IgD-negative memory B cell (primary cell): ENCODE measurements around the gene CAMK2B. TPM values are rescaled to one million over a fixed set of nuclear protein-coding genes. Genes with fewer than 3 reads are reported as not detected.

Experiments
- H3K27ac Mint-ChIP-seq, 3 donors: one replicate each; pipeline ENCODE4 v1.8.0; 2020 to 2022; ENCODE audit warnings: mild to moderate bottlenecking in 3 of 3, mixed read lengths in 3 of 3, moderate library complexity in 1 of 3
- H3K27me3 Mint-ChIP-seq: one replicate; pipeline ENCODE4 v1.8.0; 2021; ENCODE audit warnings: mixed read lengths
- H3K36me3 Mint-ChIP-seq: one replicate; pipeline ENCODE4 v1.8.0; 2020; ENCODE audit warnings: mild to moderate bottlenecking, mixed read lengths
- H3K4me1 Mint-ChIP-seq, 3 donors: one replicate each; pipeline ENCODE4 v1.8.0; 2020 to 2022; ENCODE audit warnings: mixed read lengths in 3 of 3, mild to moderate bottlenecking in 1 of 3
- H3K4me3 Mint-ChIP-seq, 4 donors: one replicate each; pipeline ENCODE4 v1.8.0; 2020 to 2022; ENCODE audit warnings: mild to moderate bottlenecking in 4 of 4, mixed read lengths in 4 of 4, moderate library complexity in 3 of 4
- H3K9me3 Mint-ChIP-seq, 3 donors: one replicate each; pipeline ENCODE4 v1.8.0; 2020 to 2021; ENCODE audit warnings: mixed read lengths in 3 of 3, mild to moderate bottlenecking in 1 of 3
- polyA plus RNA-seq: library from polyadenylated mRNA; unstranded; fragments of 300-500 nt; fragmentation: Illumina TruSeq; gene quantifications from one replicate; pipeline ENCODE4 v1.2.3, GENCODE V29; 2021

Gene CAMK2B
- polyA plus RNA-seq, 1 donor from 2014 or later: not detected

GRCh38 chr7:44309271-44310091 is 15.9 kb downstream of the CAMK2B start:
- Mint-ChIP-seq H3K27me3 (peaks cover 12% of the 10 kb centered on the region), H3K4me1 (peaks cover 5 to 8% (median 5%) of the 10 kb centered on the region in 3 donors), H3K27ac (no peak overlapping the region)

GRCh38 chr7:44308596-44309270 is 16.7 kb downstream of the CAMK2B start:
- H3K36me3 Mint-ChIP-seq: no peaks in the 10 kb centered on the region
- no peak overlapping the region for H3K27ac Mint-ChIP-seq
- H3K4me1 Mint-ChIP-seq: peaks cover 5 to 8% (median 5%) of the 10 kb centered on the region in 3 donors
- peak overlapping the region in 1 of 4 donors; percentile 32 for H3K4me3 Mint-ChIP-seq
- peaks cover 12% of the 10 kb centered on the region for H3K27me3 Mint-ChIP-seq
- peaks cover 0 to 2% (median 0%) of the 10 kb centered on the region in 3 donors for H3K9me3 Mint-ChIP-seq

More at GRCh38 chr7:44309271-44310091, 15.9 kb downstream of the CAMK2B start:
- Mint-ChIP-seq H3K9me3 (peaks cover 0 to 3% (median 0%) of the 10 kb centered on the region in 3 donors), H3K4me3 (peak overlapping the region in 3 of 4 donors; percentile 59 to 82 (median 74)), H3K36me3 (no peaks in the 10 kb centered on the region)

- H3K27me3 Mint-ChIP-seq: peaks cover 12% of the 10 kb centered on the region
- no peaks in the 10 kb centered on the region for H3K36me3 Mint-ChIP-seq
- H3K9me3 Mint-ChIP-seq: peaks cover 0 to 2% (median 0%) of the 10 kb centered on the region in 3 donors
- H3K27ac Mint-ChIP-seq: no peak overlapping the region
- H3K4me3 Mint-ChIP-seq: peak overlapping the region in 1 of 4 donors; percentile 49
- peaks cover 5 to 8% (median 5%) of the 10 kb centered on the region in 3 donors for H3K4me1 Mint-ChIP-seq
Measured at GRCh38 chr7:44307905-44308595, 17.3 kb downstream of the CAMK2B start.

GRCh38 chr7:44307301-44307900 is 18.0 kb downstream of the CAMK2B start:
- no peak overlapping the region for H3K4me3 Mint-ChIP-seq
- H3K36me3 Mint-ChIP-seq: no peaks in the 10 kb centered on the region
- H3K9me3 Mint-ChIP-seq: peaks cover 0 to 2% (median 0%) of the 10 kb centered on the region in 3 donors
- peaks cover 5 to 8% (median 5%) of the 10 kb centered on the region in 3 donors for H3K4me1 Mint-ChIP-seq
- H3K27me3 Mint-ChIP-seq: peaks cover 12% of the 10 kb centered on the region
- no peak overlapping the region for H3K27ac Mint-ChIP-seq

GRCh38 chr7:44306606-44307005 is 18.8 kb downstream of the CAMK2B start:
- H3K27ac Mint-ChIP-seq: no peak overlapping the region
- peaks cover 5 to 8% (median 5%) of the 10 kb centered on the region in 3 donors for H3K4me1 Mint-ChIP-seq
- H3K4me3 Mint-ChIP-seq: peak overlapping the region in 1 of 4 donors; percentile 34
- H3K9me3 Mint-ChIP-seq: peaks cover 0 to 2% (median 0%) of the 10 kb centered on the region in 3 donors
- peaks cover 12% of the 10 kb centered on the region for H3K27me3 Mint-ChIP-seq
- no peaks in the 10 kb centered on the region for H3K36me3 Mint-ChIP-seq

- no peak overlapping the region for H3K27ac Mint-ChIP-seq
- peaks cover under 1% of the 10 kb centered on the region for H3K36me3 Mint-ChIP-seq
- peak overlapping the region in 1 of 4 donors; percentile 34 for H3K4me3 Mint-ChIP-seq
- peaks cover 0 to 2% (median 0%) of the 10 kb centered on the region in 3 donors for H3K9me3 Mint-ChIP-seq
- peaks cover 5 to 8% (median 5%) of the 10 kb centered on the region in 3 donors for H3K4me1 Mint-ChIP-seq
- H3K27me3 Mint-ChIP-seq: peaks cover 12% of the 10 kb centered on the region
Measured at GRCh38 chr7:44305564-44306507, 19.6 kb downstream of the CAMK2B start.

- Mint-ChIP-seq H3K36me3 (no peaks in the 10 kb centered on the region), H3K9me3 (peaks cover 0 to 3% (median 2%) of the 10 kb centered on the region in 3 donors), H3K27ac (no peak overlapping the region), H3K27me3 (peaks cover 25% of the 10 kb centered on the region), H3K4me3 (no peak overlapping the region), H3K4me1 (peaks cover 0 to 3% (median 2%) of the 10 kb centered on the region in 3 donors)
Measured at GRCh38 chr7:44294325-44295069, 30.9 kb downstream of the CAMK2B start.

- no peak overlapping the region for H3K4me3 Mint-ChIP-seq
- H3K27me3 Mint-ChIP-seq: peaks cover 25% of the 10 kb centered on the region
- H3K4me1 Mint-ChIP-seq: peaks cover 0 to 3% (median 2%) of the 10 kb centered on the region in 3 donors
Measured at GRCh38 chr7:44293561-44294324, 31.7 kb downstream of the CAMK2B start.

GRCh38 chr7:44292876-44293560 is 32.4 kb downstream of the CAMK2B start:
- peak overlapping the region in 1 of 4 donors; percentile 52 for H3K4me3 Mint-ChIP-seq
- H3K27me3 Mint-ChIP-seq: peaks cover 22% of the 10 kb centered on the region
- H3K27ac Mint-ChIP-seq: no peak overlapping the region
- H3K36me3 Mint-ChIP-seq: no peaks in the 10 kb centered on the region
- H3K4me1 Mint-ChIP-seq: peaks cover 0 to 3% (median 2%) of the 10 kb centered on the region in 3 donors
- peaks cover 0 to 3% (median 0%) of the 10 kb centered on the region in 3 donors for H3K9me3 Mint-ChIP-seq

More at GRCh38 chr7:44293561-44294324, 31.7 kb downstream of the CAMK2B start:
- no peaks in the 10 kb centered on the region for H3K36me3 Mint-ChIP-seq
- peaks cover 0 to 3% (median 2%) of the 10 kb centered on the region in 3 donors for H3K9me3 Mint-ChIP-seq
- H3K27ac Mint-ChIP-seq: peak overlapping the region in 1 of 3 donors; percentile 49

- Mint-ChIP-seq H3K9me3 (peaks cover 0 to 3% (median 0%) of the 10 kb centered on the region in 3 donors), H3K4me3 (peak overlapping the region in 1 of 4 donors; percentile 52), H3K36me3 (no peaks in the 10 kb centered on the region), H3K4me1 (peaks cover 0 to 3% (median 2%) of the 10 kb centered on the region in 3 donors), H3K27ac (no peak overlapping the region), H3K27me3 (peaks cover 21% of the 10 kb centered on the region)
Measured at GRCh38 chr7:44292420-44292817, 33.0 kb downstream of the CAMK2B start.

- H3K27me3 Mint-ChIP-seq: peaks cover 18% of the 10 kb centered on the region
- H3K36me3 Mint-ChIP-seq: no peaks in the 10 kb centered on the region
- H3K9me3 Mint-ChIP-seq: peaks cover 0 to 3% (median 0%) of the 10 kb centered on the region in 3 donors
- H3K4me3 Mint-ChIP-seq: no peak overlapping the region
- H3K27ac Mint-ChIP-seq: no peak overlapping the region
- peaks cover 0 to 5% (median 2%) of the 10 kb centered on the region in 3 donors for H3K4me1 Mint-ChIP-seq
Measured at GRCh38 chr7:44291733-44292419, 33.5 kb downstream of the CAMK2B start.
